HCT116 (cell line): ENCODE measurements around the gene DRAXIN. TPM values are rescaled to one million over a fixed set of nuclear protein-coding genes. Genes with fewer than 3 reads are reported as not detected.

Source experiments
- ATAC-seq: fragments of 200-7000 bp; cut with Tn5 transposase; 2 replicates; pipeline ENCODE4 v1.9.1; 2020; ENCODE audit warnings: mild to moderate bottlenecking, moderate library complexity
- BruUV-seq: library from RNA; stranded (reverse); fragments of 400-500 nt; replicated peaks from 2 replicates; lab custom pipeline; 2021; lab: Mats Ljungman, UMichigan
- CTCF ChIA-PET: fragments of 300-600 bp; sonication (Branson Sonifier 250); formaldehyde crosslinking; loops from one replicate; lab custom pipeline; 2021; ENCODE audit warnings: antibody characterized with exemption; lab: Charles Lee
- POLR2A ChIA-PET: fragments of 300-600, 350-600 bp; sonication (Branson Sonifier 250); formaldehyde crosslinking; loops from one replicate; lab custom pipeline; 2021; ENCODE audit warnings: antibody characterized with exemption; lab: Charles Lee
- RAD21 ChIA-PET, 2 experiments: fragments of 300-600 bp; sonication (Branson Sonifier 250); formaldehyde crosslinking; loops; one replicate each; lab custom pipeline; 2023; ENCODE audit warnings: low total read pairs in 2 of 2; ENCODE audit not compliant: uncharacterized antibody in 2 of 2, unreplicated experiment in 2 of 2, low non-redundant PET in 1 of 2; lab: Charles Lee
- DNase-seq: peaks from one replicate; pipeline ENCODE4 v3.0.0-alpha.2; 2010; ENCODE audit warnings: low read depth, low spot score
- H2AFZ ChIP-seq: fragments of 200-600 bp; shearing (Covaris generic), sonication (generic); 2 replicates; pipeline ENCODE4 v1.6.1; 2017; ENCODE audit warnings: low read depth, mixed run types, mixed read lengths, antibody characterized with exemption, low read length; ENCODE audit not compliant: poor library complexity, severe bottlenecking
- H3K27ac ChIP-seq: 2 replicates; pipeline ENCODE4 v1.5.1; 2012; ENCODE audit warnings: low read depth, low read length
- H3K27me3 ChIP-seq: fragments of 200-600 bp; sonication (generic); 2 replicates; pipeline ENCODE4 v1.6.1; 2016; ENCODE audit warnings: mixed run types, low read length, mixed read lengths; ENCODE audit not compliant: insufficient read depth
- H3K36me3 ChIP-seq, 2 experiments: fragments of 200-500 bp in 1 of 2; fragments of 200-600 bp in 1 of 2; sonication (Bioruptor generic) in 1 of 2; sonication (generic) in 1 of 2; 2 replicates each; pipeline versions ENCODE4 v1.5.1 to v1.6.1; 2014 to 2016; ENCODE audit warnings: low read length in 2 of 2, inconsistent platforms in 1 of 2, mixed read lengths in 1 of 2, mixed run types in 1 of 2; ENCODE audit not compliant: insufficient read depth in 2 of 2, control insufficient read depth in 1 of 2
- H3K4me1 ChIP-seq, 2 experiments: fragments of 200-600 bp in 1 of 2; sonication (generic) in 1 of 2; 2 replicates each; pipeline versions ENCODE4 v1.5.1 to v1.6.1; 2012 to 2017; ENCODE audit warnings: low read length in 2 of 2, inconsistent platforms in 1 of 2, mild to moderate bottlenecking in 1 of 2, mixed read lengths in 1 of 2, mixed run types in 1 of 2, moderate library complexity in 1 of 2; ENCODE audit not compliant: insufficient read depth in 2 of 2, control insufficient read depth in 1 of 2
- H3K4me2 ChIP-seq: fragments of 200-600 bp; sonication (generic); 2 replicates; pipeline ENCODE4 v1.6.1; 2017; ENCODE audit warnings: mixed run types, low read length, mixed read lengths
- H3K4me3 ChIP-seq, 2 experiments: fragments of 200-600 bp in 1 of 2; sonication (generic) in 1 of 2; replicated peaks in 1 of 2; 2 replicates each; pipeline ENCODE4 v1.5.1; 2011 to 2016; ENCODE audit warnings: low read length in 2 of 2, control low read depth in 1 of 2, low read depth in 1 of 2, mild to moderate bottlenecking in 1 of 2, mixed read lengths in 1 of 2, mixed run types in 1 of 2
- H3K79me2 ChIP-seq: fragments of 200-600 bp; sonication (generic); 2 replicates; pipeline ENCODE4 v1.6.1; 2017; ENCODE audit warnings: mild to moderate bottlenecking, mixed run types, low read length, moderate library complexity, mixed read lengths; ENCODE audit not compliant: insufficient read depth
- H3K9ac ChIP-seq: fragments of 200-600 bp; sonication (generic); 2 replicates; pipeline ENCODE4 v1.6.1; 2016; ENCODE audit warnings: low read length, mixed read lengths
- H3K9me2 ChIP-seq: fragments of 200-600 bp; sonication (generic), shearing (Covaris generic); 2 replicates; pipeline ENCODE4 v1.6.1; 2017; ENCODE audit warnings: mixed run types, mild to moderate bottlenecking, moderate library complexity; ENCODE audit not compliant: insufficient read depth
- H3K9me3 ChIP-seq, 2 experiments: fragments of 200-500 bp in 1 of 2; fragments of 200-600 bp in 1 of 2; sonication (Bioruptor generic) in 1 of 2; sonication (generic) in 1 of 2; 2 replicates each; pipeline ENCODE4 v1.6.1; 2014 to 2017; ENCODE audit warnings: low read length in 2 of 2, mixed read lengths in 2 of 2, inconsistent platforms in 1 of 2, low read depth in 1 of 2, mild to moderate bottlenecking in 1 of 2, mixed run types in 1 of 2, moderate library complexity in 1 of 2; ENCODE audit not compliant: control insufficient read depth in 1 of 2, insufficient read depth in 1 of 2
- H4K20me1 ChIP-seq: fragments of 200-600 bp; sonication (generic), shearing (Covaris generic); 2 replicates; pipeline ENCODE4 v1.6.1; 2017; ENCODE audit warnings: mixed run types, mild to moderate bottlenecking, moderate library complexity; ENCODE audit not compliant: insufficient read depth
- CEBPB ChIP-seq: IDR thresholded peaks from 2 replicates; pipeline ENCODE4 v1.6.1; 2012; ENCODE audit warnings: low read depth
- EGR1 ChIP-seq: IDR thresholded peaks from 2 replicates; pipeline ENCODE4 v1.6.1; 2012; ENCODE audit warnings: low read depth
- EZH2 ChIP-seq: fragments of 200-600 bp; sonication (generic); IDR thresholded peaks from 2 replicates; pipeline ENCODE4 v1.6.1; 2017; ENCODE audit warnings: antibody characterized with exemption, mixed run types
- JUND ChIP-seq: IDR thresholded peaks from 2 replicates; pipeline ENCODE4 v1.6.1; 2012
- SIN3A ChIP-seq: IDR thresholded peaks from 2 replicates; pipeline ENCODE4 v1.6.1; 2012; ENCODE audit warnings: low read depth
- SP1 ChIP-seq: IDR thresholded peaks from 2 replicates; pipeline ENCODE4 v1.6.1; 2012; ENCODE audit warnings: low read depth
- SRF ChIP-seq: IDR thresholded peaks from 2 replicates; pipeline ENCODE4 v1.6.1; 2012; ENCODE audit warnings: low read depth
- TCF7L2 ChIP-seq: IDR thresholded peaks from 2 replicates; pipeline ENCODE4 v1.7.0; 2011; ENCODE audit warnings: borderline replicate concordance, inconsistent platforms; ENCODE audit not compliant: insufficient read depth, insufficient read length; ENCODE audit errors: extremely low read depth
- ZBTB33 ChIP-seq: IDR thresholded peaks from 2 replicates; pipeline ENCODE4 v1.6.1; 2011; ENCODE audit warnings: mild to moderate bottlenecking, low read length, moderate library complexity; ENCODE audit not compliant: insufficient replicate concordance; ENCODE audit errors: extremely low read depth
- ZFX ChIP-seq: fragments of 450-650 bp; IDR thresholded peaks from 2 replicates; pipeline ENCODE4 v1.6.1; 2017
- intact Hi-C: fragments of 100-400 bp; cut with micrococcal nuclease; formaldehyde crosslinking; loops from 2 replicates; pipeline ENCODE4 v1.10.0; 2022
- total RNA-seq: library from RNA; stranded (reverse); gene quantifications from one replicate; pipeline ENCODE4 v1.2.1, GENCODE V29; 2021; ENCODE audit not compliant: unreplicated experiment

DRAXIN gene
- total RNA-seq, 1 experiment from 2014 or later, result 0.47 TPM

- Histone ChIP-seq H3K4me3 (no peak overlapping the region), H3K9me3 (no peaks in the 10 kb centered on the region), H3K9ac (no peak overlapping the region), H3K9me2 (no peaks in the 10 kb centered on the region), H3K79me2 (no peaks in the 10 kb centered on the region), H2AFZ (no peak overlapping the region), H3K27me3 (no peaks in the 10 kb centered on the region), H3K36me3 (no peaks in the 10 kb centered on the region), H3K4me2 (no peak overlapping the region), H3K4me1 (peaks cover 7 to 19% of the 10 kb centered on the region in 2 experiments; a peak in 3 of 4 replicates), H3K27ac (no peak overlapping the region), H4K20me1 (no peaks in the 10 kb centered on the region)
- ChIA-PET RAD21 (interaction anchor here (0.8 to 1.3 kb wide), 3 partner anchors 608 to 609 kb away, joined by 3 to 9 read pairs (median 3); no protein-coding TSS in a partner anchor), POLR2A (no interaction called here), CTCF (interaction anchor here (0.6 to 2.3 kb wide), 10 partner anchors 8 to 609 kb away, joined by 3 to 29 read pairs (median 4); partner anchors contain the start of genes FBXO2, FBXO44, FBXO6 and MTOR)
- DNase-seq (no peak), ATAC-seq (no peak)
- intact Hi-C loops, result no loop called here
- BruUV-seq, result no TSS peak
- TF ChIP-seq TCF7L2 (no peak), SP1 (no peak), CEBPB (no peak), ZBTB33 (no peak), EGR1 (no peak), ZFX (no peak), SRF (no peak), JUND (no peak), EZH2 (no peak), SIN3A (no peak)
Measured at GRCh38 chr1:11646317-11646716, 45.2 kb upstream of the DRAXIN start.
